ENCODE data around the gene ITGB2. TPM values are rescaled to one million over a fixed set of nuclear protein-coding genes. Genes with fewer than 3 reads are reported as not detected.

ITGB2 gene
- not detected in 2 replicates for total RNA-seq (2014; rRNA removed; shearing (Covaris generic))

DNA sequence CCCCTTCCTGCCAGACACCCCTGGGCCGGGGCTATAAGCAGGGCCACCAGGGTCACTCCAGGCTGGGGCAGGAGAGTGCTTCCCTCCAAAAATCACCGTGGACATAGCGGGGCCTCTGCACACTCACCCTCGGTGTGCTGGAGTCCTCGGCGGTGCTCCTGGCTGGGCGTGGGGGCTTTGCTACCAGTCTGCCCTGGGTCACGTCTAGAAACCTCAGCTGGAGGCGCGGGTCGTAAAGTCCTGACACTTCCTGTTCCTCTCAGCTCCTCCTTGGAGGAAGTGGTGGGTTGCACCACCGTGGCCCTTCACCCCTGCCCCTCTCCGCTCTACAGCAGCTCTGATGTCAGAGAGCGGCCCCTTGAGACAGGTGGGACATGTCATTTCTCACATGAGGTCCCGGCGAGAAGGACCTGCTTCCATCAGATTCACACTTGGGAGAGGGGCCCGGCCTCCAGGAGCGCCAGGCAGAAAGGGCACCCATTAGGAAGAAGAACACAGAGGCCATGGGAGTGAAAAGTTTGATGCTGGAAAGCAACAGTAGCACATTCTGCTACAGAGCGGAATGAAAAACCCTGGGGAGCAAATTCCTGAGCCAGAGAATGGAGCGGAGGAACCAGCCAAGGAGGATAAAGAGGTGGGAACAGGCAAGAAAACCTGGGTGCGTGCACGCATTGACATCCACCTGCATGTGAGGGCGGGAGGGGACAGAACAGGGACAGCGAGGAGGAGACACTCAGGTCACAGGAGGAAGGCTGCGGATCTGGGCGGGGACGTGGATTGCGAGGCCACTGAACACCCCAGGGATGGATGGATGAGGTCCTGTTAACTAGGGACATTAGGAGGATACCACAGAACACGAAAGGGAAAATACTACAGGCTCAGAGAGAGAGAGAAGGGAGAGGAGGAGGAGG, at the start of gene ITGB2:
Gene ITGB2 (minus strand): TSS at position 206 of the 911 bp plus-strand sequence. CDS start 10,117 bp downstream, outside the sequence.
- in situ Hi-C loops (cut with HindIII; ENCODE audit: low sequenced_read_pairs) = no loop called here
- DNase-seq (ENCODE audit: low spot score) = no peak

GRCh38 chr21:44969931-44970755, 49.4 kb upstream of the ITGB2 start:
- in situ Hi-C loops (cut with HindIII; ENCODE audit: low sequenced_read_pairs) = no loop called here
- no peak for DNase-seq (ENCODE audit: low spot score)

- no peak for DNase-seq (ENCODE audit: low spot score)
- in situ Hi-C loops (cut with HindIII; ENCODE audit: low sequenced_read_pairs) = no loop called here
These were observed 48.5 kb upstream of the ITGB2 start for GRCh38 chr21:44969066-44969670.

DNA sequence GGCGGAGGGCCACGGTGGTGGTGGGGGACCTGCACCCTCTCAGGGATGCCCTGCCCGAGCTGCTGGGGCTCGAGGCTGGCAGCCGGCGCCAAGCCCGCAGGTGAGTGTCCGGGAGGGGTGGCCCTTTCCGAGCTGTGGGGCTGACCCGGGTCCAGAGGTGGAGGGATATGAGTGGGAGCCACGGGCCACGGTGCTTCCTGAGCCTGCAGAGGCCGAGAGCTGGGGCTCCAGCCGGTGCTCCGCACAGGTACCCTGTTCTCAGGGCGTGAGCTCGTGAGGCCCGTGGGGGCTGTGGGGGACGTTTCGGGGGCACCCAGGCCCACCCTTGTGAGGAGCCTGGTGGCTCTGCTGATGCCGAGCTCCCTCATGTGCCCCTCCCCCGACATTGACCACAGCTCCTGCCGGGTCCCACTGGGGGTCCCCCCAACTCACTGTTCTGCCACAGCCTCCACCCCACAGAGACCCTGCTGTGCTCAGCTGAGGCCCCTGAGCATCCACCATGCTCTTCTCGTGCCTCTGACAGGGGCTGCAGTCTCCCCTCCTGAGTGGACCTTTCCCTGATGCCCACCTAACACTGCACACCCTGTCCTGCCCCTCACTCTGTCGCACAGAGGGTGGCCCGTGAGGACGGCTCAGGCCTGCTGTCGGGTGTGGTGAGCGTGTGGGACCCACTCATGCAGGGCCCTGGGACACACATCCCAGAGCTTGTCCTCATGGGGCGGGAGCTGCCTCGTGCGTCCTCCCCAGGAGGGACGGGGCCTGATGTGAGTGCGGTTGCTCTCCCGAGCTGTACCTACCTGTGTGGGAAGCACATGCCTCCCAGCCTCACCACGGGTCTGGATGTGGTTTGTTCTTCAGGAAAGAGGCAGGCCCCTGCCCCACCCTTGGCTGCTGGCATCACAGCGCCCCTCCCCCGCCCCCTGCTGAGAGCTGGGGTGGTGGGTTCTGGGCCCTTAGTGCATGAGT, 46.7 kb upstream of the ITGB2 start:
- no peak for DNase-seq (ENCODE audit: low spot score)
- in situ Hi-C loops (cut with HindIII; ENCODE audit: low sequenced_read_pairs) = no loop called here

DNA sequence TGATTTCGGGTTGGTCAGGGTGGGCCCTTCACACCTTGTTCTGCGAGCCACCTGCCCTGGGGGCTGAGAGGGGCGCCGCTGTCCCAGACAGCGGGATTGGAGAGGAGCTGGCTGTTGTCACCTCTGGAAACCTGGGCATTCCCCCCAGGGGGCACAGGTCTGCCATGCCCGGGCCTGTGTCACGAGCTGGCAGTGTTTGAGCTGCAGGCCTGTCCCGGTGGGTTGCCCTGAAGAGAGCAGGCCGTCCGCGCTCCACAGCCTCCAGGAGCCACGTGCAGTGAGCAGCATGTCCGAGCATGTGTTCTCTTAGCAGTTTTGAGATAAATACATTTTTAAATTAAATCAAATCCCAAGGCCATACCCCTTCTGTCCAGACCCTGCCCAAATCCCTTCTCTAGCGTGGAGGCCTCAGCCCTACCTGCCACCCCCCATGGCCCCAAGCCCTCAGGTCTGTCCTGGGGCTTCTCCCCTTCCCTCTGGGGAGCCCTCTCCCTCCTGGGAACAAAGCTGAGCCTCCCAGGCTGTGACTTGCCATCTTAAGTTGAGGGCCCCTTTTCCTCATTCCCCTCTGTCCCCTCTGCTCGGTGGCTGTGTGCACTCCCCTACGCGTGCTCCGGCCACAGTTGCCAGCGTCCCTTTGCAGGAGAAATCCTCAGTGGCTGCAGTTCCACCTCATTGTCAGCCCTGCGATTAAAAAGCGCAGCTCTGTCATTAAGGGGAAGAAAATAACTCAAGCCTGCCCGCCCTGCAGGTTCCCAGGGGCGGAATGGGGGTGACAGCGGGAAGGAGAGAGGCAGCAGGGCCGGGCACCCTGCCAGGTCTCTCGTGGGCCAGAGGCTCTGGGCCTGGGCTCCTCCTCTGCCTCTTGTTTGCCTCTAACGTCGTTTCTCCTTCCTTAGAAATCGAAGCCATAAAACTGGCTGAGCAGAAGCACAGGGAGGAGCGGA, 45.7 kb upstream of the ITGB2 start:
- in situ Hi-C loops (cut with HindIII; ENCODE audit: low sequenced_read_pairs) = no loop called here
- no peak for DNase-seq (ENCODE audit: low spot score)

DNA sequence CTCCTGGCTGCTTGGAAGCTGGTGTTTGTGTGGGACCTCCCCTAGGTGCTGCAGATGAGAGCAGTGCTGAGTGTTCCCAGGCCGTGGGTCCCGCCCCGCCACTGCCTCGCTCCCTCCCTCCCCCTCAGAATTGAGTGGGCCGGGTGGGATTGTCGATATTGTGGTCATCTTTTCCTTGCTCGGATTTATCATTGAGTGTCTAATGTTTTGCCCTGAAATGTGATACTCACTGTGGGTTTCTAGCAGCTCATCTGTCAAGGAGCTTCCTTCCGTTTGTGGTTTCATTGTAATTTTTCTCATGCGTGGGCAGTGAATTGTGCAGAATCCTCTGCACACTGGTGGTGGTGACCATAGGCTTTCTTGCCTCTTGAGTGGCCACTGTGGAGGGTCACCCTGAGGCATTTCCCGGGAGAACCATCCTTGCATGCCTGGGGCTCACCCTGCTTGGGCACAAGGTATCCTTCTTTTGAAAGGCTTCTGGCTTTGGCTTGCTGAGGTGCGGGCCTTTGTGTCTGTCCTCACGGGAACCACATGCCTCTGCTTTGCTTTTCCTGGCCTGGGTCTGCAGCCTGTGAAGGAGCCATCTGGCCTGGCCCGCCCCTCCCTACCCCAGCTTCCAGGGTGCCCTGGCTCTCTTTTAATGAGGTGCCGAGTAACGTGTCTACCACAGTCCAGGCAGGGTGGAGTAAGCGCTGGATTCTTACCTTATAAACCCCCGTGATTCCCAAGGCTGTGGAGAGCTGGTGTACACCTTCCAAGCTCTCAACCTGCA, 44.7 kb upstream of the ITGB2 start:
- no peak for DNase-seq (ENCODE audit: low spot score)
- in situ Hi-C loops (cut with HindIII; ENCODE audit: low sequenced_read_pairs) = no loop called here

DNA sequence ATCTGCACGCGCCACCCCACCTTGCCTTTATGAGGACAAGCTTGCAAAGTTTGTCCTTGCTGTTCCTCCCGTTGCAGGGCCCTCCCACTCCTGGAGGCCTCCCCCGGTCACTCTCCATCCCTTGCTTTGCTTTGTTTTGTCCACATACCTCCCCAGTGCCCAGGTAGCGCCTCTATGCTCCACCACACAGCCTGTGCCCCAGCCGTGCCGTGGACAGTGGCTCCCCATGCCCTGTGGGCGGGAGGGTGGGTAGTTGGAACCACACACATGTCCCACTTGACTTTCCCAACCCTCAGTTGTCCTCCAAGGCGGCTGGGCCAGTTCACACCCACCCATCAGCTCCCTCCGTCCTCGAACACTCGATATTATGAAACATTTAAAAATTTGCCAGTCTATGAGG, 43.7 kb upstream of the ITGB2 start:
- in situ Hi-C loops (cut with HindIII; ENCODE audit: low sequenced_read_pairs) = no loop called here
- no peak for DNase-seq (ENCODE audit: low spot score)

DNA sequence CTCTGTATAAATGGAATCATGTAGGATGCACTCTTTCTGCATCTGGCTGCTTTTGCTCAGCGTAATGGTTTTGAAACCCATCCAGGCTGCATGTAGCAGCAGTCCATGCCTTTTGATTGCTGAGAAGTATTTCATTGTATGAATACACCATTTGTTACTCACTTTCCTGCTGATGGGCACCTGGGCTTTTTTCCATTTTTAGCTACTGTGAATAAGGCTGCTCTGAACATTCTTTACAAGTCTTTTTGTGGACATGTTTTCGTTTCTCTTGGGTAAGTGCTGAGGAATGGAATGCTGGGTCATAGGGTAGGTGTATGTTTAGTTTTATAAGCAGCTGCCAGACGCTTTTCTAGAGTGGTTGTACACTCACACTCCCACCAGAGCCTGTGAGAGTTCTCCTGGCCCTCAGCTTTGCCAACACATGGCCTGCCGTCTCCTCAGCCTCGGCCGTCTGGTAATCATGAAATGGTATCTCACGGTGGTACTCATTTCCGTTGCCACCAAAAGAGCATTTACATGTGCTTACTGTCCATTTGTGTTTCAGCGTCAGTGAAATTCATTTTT, 41.8 kb upstream of the ITGB2 start:
- no peak for DNase-seq (ENCODE audit: low spot score)
- in situ Hi-C loops (cut with HindIII; ENCODE audit: low sequenced_read_pairs) = no loop called here

GRCh38 chr21:44960141-44961092, 39.7 kb upstream of the ITGB2 start:
- in situ Hi-C loops (cut with HindIII; ENCODE audit: low sequenced_read_pairs) = no loop called here
- DNase-seq (ENCODE audit: low spot score) = no peak

- in situ Hi-C loops (cut with HindIII; ENCODE audit: low sequenced_read_pairs) = no loop called here
- no peak for DNase-seq (ENCODE audit: low spot score)
These were observed 38.8 kb upstream of the ITGB2 start for GRCh38 chr21:44959376-44960091.

- in situ Hi-C loops (cut with HindIII; ENCODE audit: low sequenced_read_pairs) = no loop called here
- peak; percentile 56 for DNase-seq (ENCODE audit: low spot score)
These were observed 37.9 kb upstream of the ITGB2 start for GRCh38 chr21:44958471-44959191.

GRCh38 chr21:44957901-44958451, 37.3 kb upstream of the ITGB2 start:
- DNase-seq (ENCODE audit: low spot score) = no peak
- in situ Hi-C loops (cut with HindIII; ENCODE audit: low sequenced_read_pairs) = no loop called here

- no peak for DNase-seq (ENCODE audit: low spot score)
- in situ Hi-C loops (cut with HindIII; ENCODE audit: low sequenced_read_pairs) = no loop called here
These were observed 36.5 kb upstream of the ITGB2 start for GRCh38 chr21:44957047-44957831.

Measured in G401 (cell line).